Osteoblast (primary cell): Measurements from ENCODE around the gene SDR9C7. TPM values are rescaled to one million over a fixed set of nuclear protein-coding genes. Genes with fewer than 3 reads are reported as not detected.

Source experiments
- DNase-seq: peaks from one replicate; pipeline ENCODE4 v3.0.0; 2011; ENCODE audit warnings: low spot score, mixed read lengths; ENCODE audit not compliant: insufficient read length; ENCODE audit errors: missing footprints
- H2AFZ ChIP-seq: 2 replicates; pipeline ENCODE4 v1.6.0; 2011; ENCODE audit warnings: mild to moderate bottlenecking, low read length
- H3K27ac ChIP-seq: 2 replicates; pipeline ENCODE4 v1.5.1; 2011; ENCODE audit warnings: mild to moderate bottlenecking, low read depth, low read length, moderate library complexity
- H3K27me3 ChIP-seq: 2 replicates; pipeline ENCODE4 v1.6.0; 2012; ENCODE audit warnings: mild to moderate bottlenecking, control low read depth, inconsistent platforms, low read length, moderate library complexity; ENCODE audit not compliant: insufficient read depth
- H3K36me3 ChIP-seq: 2 replicates; pipeline ENCODE4 v1.5.1; 2011; ENCODE audit warnings: mild to moderate bottlenecking, low read length, control low read depth, moderate library complexity; ENCODE audit not compliant: insufficient read depth
- H3K4me1 ChIP-seq: 2 replicates; pipeline ENCODE4 v1.5.1; 2011; ENCODE audit warnings: mild to moderate bottlenecking, low read length, control low read depth, moderate library complexity; ENCODE audit not compliant: insufficient read depth
- H3K4me2 ChIP-seq: 2 replicates; pipeline ENCODE4 v1.6.0; 2011; ENCODE audit warnings: mild to moderate bottlenecking, low read length; ENCODE audit not compliant: insufficient read depth
- H3K4me3 ChIP-seq: fragments of 200-600 bp; sonication (generic); 3 replicates; pipeline ENCODE4 v1.5.1; 2012; ENCODE audit warnings: mild to moderate bottlenecking, low read length, inconsistent platforms; ENCODE audit not compliant: insufficient read depth
- H3K79me2 ChIP-seq: 2 replicates; pipeline ENCODE4 v1.6.0; 2012; ENCODE audit warnings: mild to moderate bottlenecking, low read length, control low read depth, inconsistent platforms; ENCODE audit not compliant: insufficient read depth
- H3K9me3 ChIP-seq: 2 replicates; pipeline ENCODE4 v1.5.1; 2011; ENCODE audit warnings: low read depth, low read length, control low read depth
- H4K20me1 ChIP-seq: 2 replicates; pipeline ENCODE4 v1.6.0; 2012; ENCODE audit warnings: mild to moderate bottlenecking, low read length, control low read depth; ENCODE audit not compliant: insufficient read depth
- CTCF ChIP-seq: IDR thresholded peaks from 2 replicates; pipeline ENCODE4 v1.5.1; 2011; ENCODE audit warnings: mild to moderate bottlenecking, low read depth, low read length, moderate library complexity; ENCODE audit errors: extremely low read depth
- total RNA-seq: library from RNA; depleted of rRNA; stranded (reverse); fragments of >200 nt; gene quantifications from 2 replicates; pipeline ENCODE4 v1.2.3, GENCODE V29; 2012

The SDR9C7 gene
- total RNA-seq, 1 donor, result not detected

- DNase-seq, result no peak
- TF ChIP-seq CTCF, result no peak
- no peak overlapping the region for H3K4me3 ChIP-seq
- no peak overlapping the region for H3K27ac ChIP-seq
- no peaks in the 10 kb centered on the region for H3K36me3 ChIP-seq
- no peaks in the 10 kb centered on the region for H3K9me3 ChIP-seq
- H3K79me2 ChIP-seq, result no peaks in the 10 kb centered on the region
- H3K4me2 ChIP-seq, result no peak overlapping the region
- no peaks in the 10 kb centered on the region for H4K20me1 ChIP-seq
- H3K27me3 ChIP-seq, result peaks cover 34% of the 10 kb centered on the region
- no peaks in the 10 kb centered on the region for H3K4me1 ChIP-seq
- no peak overlapping the region for H2AFZ ChIP-seq
Observed at GRCh38 chr12:56955631-56956256, 21.5 kb upstream of the SDR9C7 start.

GRCh38 chr12:56954958-56955355 lies 20.7 kb upstream of the SDR9C7 start:
- H3K27ac ChIP-seq, result no peak overlapping the region
- H3K27me3 ChIP-seq, result peaks cover 34% of the 10 kb centered on the region
- no peaks in the 10 kb centered on the region for H4K20me1 ChIP-seq
- H3K9me3 ChIP-seq, result no peaks in the 10 kb centered on the region
- H3K4me2 ChIP-seq, result no peak overlapping the region
- H3K79me2 ChIP-seq, result no peaks in the 10 kb centered on the region
- DNase-seq, result no peak
- no peak for TF ChIP-seq CTCF
- H3K36me3 ChIP-seq, result no peaks in the 10 kb centered on the region
- H3K4me1 ChIP-seq, result no peaks in the 10 kb centered on the region
- H2AFZ ChIP-seq, result no peak overlapping the region
- H3K4me3 ChIP-seq, result no peak overlapping the region

GRCh38 chr12:56954057-56954957 lies 20.1 kb upstream of the SDR9C7 start:
- no peak for DNase-seq
- TF ChIP-seq CTCF, result no peak

GRCh38 chr12:56953314-56953713 lies 19.1 kb upstream of the SDR9C7 start:
- Histone ChIP-seq H3K9me3 (no peaks in the 10 kb centered on the region), H3K36me3 (no peaks in the 10 kb centered on the region), H3K4me3 (no peak overlapping the region), H3K4me1 (no peaks in the 10 kb centered on the region), H3K27ac (no peak overlapping the region), H3K79me2 (no peaks in the 10 kb centered on the region), H2AFZ (no peak overlapping the region), H4K20me1 (no peaks in the 10 kb centered on the region), H3K4me2 (no peak overlapping the region), H3K27me3 (peaks cover 30% of the 10 kb centered on the region)
- no peak for DNase-seq
- TF ChIP-seq CTCF, result no peak

More at GRCh38 chr12:56954057-56954957, 20.1 kb upstream of the SDR9C7 start:
- Histone ChIP-seq H3K4me2 (no peak overlapping the region), H3K36me3 (no peaks in the 10 kb centered on the region), H3K9me3 (no peaks in the 10 kb centered on the region), H4K20me1 (no peaks in the 10 kb centered on the region), H3K27ac (no peak overlapping the region), H3K79me2 (no peaks in the 10 kb centered on the region), H3K4me3 (no peak overlapping the region), H3K4me1 (no peaks in the 10 kb centered on the region), H3K27me3 (peaks cover 32% of the 10 kb centered on the region), H2AFZ (no peak overlapping the region)
